ENCODE measurements around the gene NPC2. TPM values are rescaled to one million over a fixed set of nuclear protein-coding genes. Genes with fewer than 3 reads are reported as not detected.

Gene NPC2
- total RNA-seq, 1 experiment from 2014 or later, result 137 TPM

DNA sequence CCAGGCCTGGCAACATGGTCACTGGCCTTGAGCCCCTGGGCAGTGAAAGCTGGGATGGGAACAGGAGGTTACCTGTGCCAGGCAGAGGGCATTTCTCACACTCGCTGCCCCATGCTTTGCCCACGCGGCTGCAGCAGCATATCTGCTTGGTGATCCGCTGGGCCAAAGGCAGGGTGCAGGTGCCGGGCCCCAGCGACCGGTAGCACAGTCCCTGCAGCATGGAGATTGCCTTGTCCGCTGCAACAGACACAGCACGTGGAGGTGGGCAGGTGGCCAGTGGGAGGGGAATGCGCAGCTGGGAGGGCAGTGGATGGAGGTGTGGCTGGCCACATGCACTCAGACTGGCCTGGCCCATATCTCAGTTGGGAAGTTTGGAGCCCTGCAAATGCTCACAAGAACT lies 35.8 kb upstream of the NPC2 start:
- Histone ChIP-seq H2BK12ac (ENCODE audit: insufficient read length, low read depth, low read length) (no peak overlapping the region), H2AK5ac (ENCODE audit: insufficient read length, low read length) (no peak overlapping the region), H2BK20ac (ENCODE audit: low read depth, low read length, poor library complexity, severe bottlenecking) (no peak overlapping the region), H2AFZ (ENCODE audit: low read length) (no peak overlapping the region), H3K18ac (ENCODE audit: insufficient read length, low read depth, low read length) (no peak overlapping the region), H3K56ac (ENCODE audit: insufficient read length, low read depth, low read length) (no peak overlapping the region), H3K23ac (ENCODE audit: insufficient read length, low read depth, low read length) (no peak overlapping the region), H3K14ac (ENCODE audit: insufficient read depth, low read length) (no peak overlapping the region), H3K27ac (ENCODE audit: insufficient read length, low read depth, low read length) (no peak overlapping the region), H3K27me3 (ENCODE audit: insufficient read depth, low read length) (no peaks in the 10 kb centered on the region), H2BK120ac (ENCODE audit: low read depth, low read length, poor library complexity, severe bottlenecking) (no peak overlapping the region), H3K79me1 (ENCODE audit: insufficient read depth, low read depth, low read length, poor library complexity, severe bottlenecking) (no peaks in the 10 kb centered on the region), H3K9me3 (ENCODE audit: control insufficient read depth, low read depth, low read length) (no peaks in the 10 kb centered on the region), H4K5ac (ENCODE audit: insufficient read length, low read depth, low read length) (no peak overlapping the region), H3K4me2 (ENCODE audit: insufficient read depth, insufficient read length, low read length) (no peak overlapping the region), H4K91ac (ENCODE audit: insufficient read length, low read depth, low read length) (no peak overlapping the region), H3T11ph (ENCODE audit: low read length) (no peak overlapping the region), H3K23me2 (ENCODE audit: insufficient read length, low read depth, low read length, poor library complexity, severe bottlenecking) (no peaks in the 10 kb centered on the region), H4K8ac (replicated peaks; ENCODE audit: insufficient read length, low read depth, low read length) (no peak overlapping the region), H2BK5ac (ENCODE audit: insufficient read length, low read length) (no peak overlapping the region), H4K20me1 (ENCODE audit: control insufficient read depth, insufficient read depth, insufficient read length) (no peaks in the 10 kb centered on the region), H3K79me2 (ENCODE audit: insufficient read depth, low read length) (no peaks in the 10 kb centered on the region), H3K4ac (ENCODE audit: low read depth, low read length) (no peak overlapping the region), H3K4me1 (ENCODE audit: insufficient read depth, low read length) (no peaks in the 10 kb centered on the region), H3K9ac (ENCODE audit: extremely low read depth, insufficient read length, low read length) (no peak overlapping the region), H2BK15ac (ENCODE audit: low read depth, low read length) (no peak overlapping the region)
- no peak for DNase-seq
- H3K27me3 Mint-ChIP-seq (ENCODE audit: low read depth), result peaks cover 6% of the 10 kb centered on the region
- WGBS (ENCODE audit: extremely low coverage, insufficient read length, low lambda C conversion rate), result no CpG with 5 or more reads among the region's 10 CpGs
- no peaks in the 10 kb centered on the region for H3K36me3 Mint-ChIP-seq (ENCODE audit: insufficient read depth in 1 of 3, low read depth in 3 of 3)
- H3K4me1 Mint-ChIP-seq, result peaks cover 17 to 32% of the 10 kb centered on the region in 2 experiments
- H3K27ac Mint-ChIP-seq, result no peak overlapping the region
- H3K4me3 Mint-ChIP-seq, result no peak overlapping the region
- TF ChIP-seq, protein P1, sequence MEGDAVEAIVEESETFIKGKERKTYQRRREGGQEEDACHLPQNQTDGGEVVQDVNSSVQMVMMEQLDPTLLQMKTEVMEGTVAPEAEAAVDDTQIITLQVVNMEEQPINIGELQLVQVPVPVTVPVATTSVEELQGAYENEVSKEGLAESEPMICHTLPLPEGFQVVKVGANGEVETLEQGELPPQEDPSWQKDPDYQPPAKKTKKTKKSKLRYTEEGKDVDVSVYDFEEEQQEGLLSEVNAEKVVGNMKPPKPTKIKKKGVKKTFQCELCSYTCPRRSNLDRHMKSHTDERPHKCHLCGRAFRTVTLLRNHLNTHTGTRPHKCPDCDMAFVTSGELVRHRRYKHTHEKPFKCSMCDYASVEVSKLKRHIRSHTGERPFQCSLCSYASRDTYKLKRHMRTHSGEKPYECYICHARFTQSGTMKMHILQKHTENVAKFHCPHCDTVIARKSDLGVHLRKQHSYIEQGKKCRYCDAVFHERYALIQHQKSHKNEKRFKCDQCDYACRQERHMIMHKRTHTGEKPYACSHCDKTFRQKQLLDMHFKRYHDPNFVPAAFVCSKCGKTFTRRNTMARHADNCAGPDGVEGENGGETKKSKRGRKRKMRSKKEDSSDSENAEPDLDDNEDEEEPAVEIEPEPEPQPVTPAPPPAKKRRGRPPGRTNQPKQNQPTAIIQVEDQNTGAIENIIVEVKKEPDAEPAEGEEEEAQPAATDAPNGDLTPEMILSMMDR (conservative IDR thresholded peaks at IDR 0.05), result no peak
- H3K9me3 Mint-ChIP-seq, result no peaks in the 10 kb centered on the region
